Caco-2 (cell line): ENCODE results near the gene NOS1AP. TPM values are rescaled to one million over a fixed set of nuclear protein-coding genes. Genes with fewer than 3 reads are reported as not detected.

ENCODE experiments used
- BruUV-seq: library from RNA; stranded (reverse); fragments of 400-500 nt; replicated peaks from 2 replicates; lab custom pipeline; 2021; lab: Mats Ljungman, UMichigan
- CTCF ChIA-PET: fragments of 300-600 bp; sonication (Branson Sonifier 250); formaldehyde crosslinking; loops from one replicate; lab custom pipeline; 2022; ENCODE audit warnings: antibody characterized with exemption; lab: Charles Lee
- POLR2A ChIA-PET: fragments of 300-600 bp; sonication (Branson Sonifier 250); formaldehyde crosslinking; loops from one replicate; lab custom pipeline; 2022; ENCODE audit warnings: antibody characterized with exemption; lab: Charles Lee
- DNase-seq, 2 experiments: peaks; one replicate each; pipeline versions ENCODE4 v3.0.0 to v3.0.0-alpha.2; 2020 to 2022
- H3K27me3 ChIP-seq: replicated peaks from 2 replicates; pipeline ENCODE4 v1.6.0; 2011; ENCODE audit warnings: low read length; ENCODE audit not compliant: control insufficient read depth, insufficient read depth
- H3K36me3 ChIP-seq: 2 replicates; pipeline ENCODE4 v1.5.1; 2011; ENCODE audit warnings: low read length; ENCODE audit not compliant: control insufficient read depth, insufficient read depth
- H3K4me1 ChIP-seq: fragments of 250-450 bp; sonication (Bioruptor Pico); 2 replicates; pipeline ENCODE4 v1.5.1; 2020; ENCODE audit warnings: mild to moderate bottlenecking
- H3K4me3 ChIP-seq: 2 replicates; pipeline ENCODE4 v1.5.1; 2011; ENCODE audit warnings: low read depth, mild to moderate bottlenecking, control low read depth, low read length
- H3K9me3 ChIP-seq: fragments of 250-450 bp; sonication (Bioruptor Pico); 2 replicates; pipeline ENCODE4 v1.5.1; 2020; ENCODE audit warnings: mild to moderate bottlenecking, moderate library complexity
- H3K27ac Mint-ChIP-seq: one replicate; pipeline ENCODE4 v1.8.0; 2022; ENCODE audit warnings: mixed read lengths; ENCODE audit not compliant: unreplicated experiment
- H3K27me3 Mint-ChIP-seq: one replicate; pipeline ENCODE4 v1.8.0; 2022; ENCODE audit warnings: mixed read lengths; ENCODE audit not compliant: insufficient read depth, unreplicated experiment
- H3K36me3 Mint-ChIP-seq: one replicate; pipeline ENCODE4 v1.8.0; 2022; ENCODE audit warnings: mild to moderate bottlenecking, mixed read lengths; ENCODE audit not compliant: insufficient read depth, unreplicated experiment
- H3K4me1 Mint-ChIP-seq: one replicate; pipeline ENCODE4 v1.8.0; 2022; ENCODE audit warnings: low read depth, mixed read lengths; ENCODE audit not compliant: unreplicated experiment
- H3K4me3 Mint-ChIP-seq: one replicate; pipeline ENCODE4 v1.8.0; 2022; ENCODE audit warnings: mild to moderate bottlenecking, moderate library complexity, mixed read lengths; ENCODE audit not compliant: unreplicated experiment
- H3K9me3 Mint-ChIP-seq: one replicate; pipeline ENCODE4 v1.8.0; 2022; ENCODE audit warnings: mixed read lengths; ENCODE audit not compliant: unreplicated experiment
- intact Hi-C: fragments of 100-400 bp; cut with micrococcal nuclease; formaldehyde crosslinking; loops from one replicate; pipeline ENCODE4 v1.10.0; 2022; ENCODE audit not compliant: unreplicated experiment
- total RNA-seq: library from RNA; stranded (reverse); gene quantifications from 2 replicates; pipeline ENCODE4 v1.2.3, GENCODE V29; 2022
- TF ChIP-seq, protein P1 (sequence below), 2 experiments: fragments of 200-600 bp in 1 of 2; IDR thresholded peaks; 1 replicate in 1 of 2; 2 replicates in 1 of 2; pipeline versions ENCODE4 v1.5.1 to v1.8.0; 2011 to 2022; ENCODE audit warnings: antibody characterized with exemption in 1 of 2, control low read depth in 1 of 2, inconsistent platforms in 1 of 2, low read depth in 1 of 2, low read length in 1 of 2, mild to moderate bottlenecking in 1 of 2, moderate library complexity in 1 of 2; ENCODE audit not compliant: insufficient read depth in 1 of 2, severe bottlenecking in 1 of 2, unreplicated experiment in 1 of 2

The NOS1AP gene
- total RNA-seq, 1 experiment from 2014 or later: 5.5 TPM

DNA sequence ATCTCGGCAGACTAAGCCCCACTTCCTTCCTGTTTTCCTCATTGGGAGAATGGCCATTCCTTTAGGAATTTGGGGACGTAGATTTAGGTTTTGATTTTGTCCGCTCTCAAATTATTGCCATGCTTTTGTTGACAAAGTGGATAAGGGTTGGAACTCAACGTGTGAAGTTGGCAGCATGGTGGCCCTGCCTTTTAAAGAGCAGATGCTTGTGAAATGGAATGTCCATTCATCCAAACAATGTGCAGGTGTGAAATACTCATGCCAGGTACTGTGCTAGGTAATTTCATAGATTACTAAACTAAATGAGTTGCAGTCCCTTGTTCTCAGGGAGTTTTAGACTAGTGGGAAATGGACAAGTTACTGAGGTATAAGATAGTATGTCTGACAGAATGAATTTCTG is 232.2 kb downstream of the NOS1AP start:
- Mint-ChIP-seq H3K36me3 (no peaks in the 10 kb centered on the region), H3K9me3 (no peaks in the 10 kb centered on the region), H3K4me1 (no peaks in the 10 kb centered on the region), H3K27me3 (no peaks in the 10 kb centered on the region), H3K4me3 (no peak overlapping the region), H3K27ac (no peak overlapping the region)
- H3K4me3 ChIP-seq: no peak overlapping the region
- H3K36me3 ChIP-seq: no peaks in the 10 kb centered on the region
- ChIA-PET CTCF (no interaction called here), POLR2A (no interaction called here)
- no peaks in the 10 kb centered on the region for H3K27me3 ChIP-seq
- no peaks in the 10 kb centered on the region; the same call in 1 of the 2 replicates for H3K4me1 ChIP-seq
- no peak for DNase-seq
- TF ChIP-seq, protein P1, sequence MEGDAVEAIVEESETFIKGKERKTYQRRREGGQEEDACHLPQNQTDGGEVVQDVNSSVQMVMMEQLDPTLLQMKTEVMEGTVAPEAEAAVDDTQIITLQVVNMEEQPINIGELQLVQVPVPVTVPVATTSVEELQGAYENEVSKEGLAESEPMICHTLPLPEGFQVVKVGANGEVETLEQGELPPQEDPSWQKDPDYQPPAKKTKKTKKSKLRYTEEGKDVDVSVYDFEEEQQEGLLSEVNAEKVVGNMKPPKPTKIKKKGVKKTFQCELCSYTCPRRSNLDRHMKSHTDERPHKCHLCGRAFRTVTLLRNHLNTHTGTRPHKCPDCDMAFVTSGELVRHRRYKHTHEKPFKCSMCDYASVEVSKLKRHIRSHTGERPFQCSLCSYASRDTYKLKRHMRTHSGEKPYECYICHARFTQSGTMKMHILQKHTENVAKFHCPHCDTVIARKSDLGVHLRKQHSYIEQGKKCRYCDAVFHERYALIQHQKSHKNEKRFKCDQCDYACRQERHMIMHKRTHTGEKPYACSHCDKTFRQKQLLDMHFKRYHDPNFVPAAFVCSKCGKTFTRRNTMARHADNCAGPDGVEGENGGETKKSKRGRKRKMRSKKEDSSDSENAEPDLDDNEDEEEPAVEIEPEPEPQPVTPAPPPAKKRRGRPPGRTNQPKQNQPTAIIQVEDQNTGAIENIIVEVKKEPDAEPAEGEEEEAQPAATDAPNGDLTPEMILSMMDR (IDR thresholded peaks at IDR 0.05; ENCODE audit: insufficient read depth in 1 of 2, low read depth in 1 of 2, low read length in 1 of 2, severe bottlenecking in 1 of 2, unreplicated experiment in 1 of 2): no peak
- BruUV-seq: no TSS peak
- intact Hi-C loops: no loop called here
- H3K9me3 ChIP-seq: no peaks in the 10 kb centered on the region

DNA sequence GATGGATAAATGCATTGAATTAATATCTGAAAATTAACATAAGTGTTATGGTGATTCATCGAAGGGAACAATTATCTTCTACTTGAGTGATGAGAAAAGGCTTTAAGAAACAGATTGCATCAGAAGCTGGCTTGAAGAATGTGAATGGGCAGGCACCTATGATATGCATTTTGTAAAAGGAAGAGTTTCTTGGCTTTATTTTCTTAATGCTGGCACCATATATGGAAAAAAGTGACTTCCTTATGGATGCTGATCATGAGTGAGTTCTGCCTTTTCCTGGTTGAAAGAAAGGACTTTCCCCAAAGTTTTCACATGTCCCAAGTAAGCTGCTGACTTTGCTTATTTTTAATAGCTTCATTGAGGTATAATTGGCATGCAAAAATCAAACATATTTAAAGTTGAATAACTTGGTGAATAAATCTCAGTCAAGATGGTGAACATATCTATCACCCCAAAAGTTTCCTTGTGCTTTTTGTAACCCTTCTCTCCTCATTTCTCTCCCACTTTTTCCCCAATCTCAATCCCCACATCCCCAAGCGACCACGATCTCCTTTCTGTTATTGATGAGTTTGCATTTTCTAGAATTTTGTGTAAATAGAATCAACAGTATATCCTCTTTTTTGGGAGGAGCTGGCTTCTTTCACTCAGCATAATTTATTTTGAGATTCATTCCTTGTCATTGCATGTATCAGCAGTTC is 233.0 kb downstream of the NOS1AP start:
- no peak for DNase-seq
- CTCF ChIA-PET: no interaction called here
- no peak overlapping the region for H3K27ac Mint-ChIP-seq
- Histone ChIP-seq H3K9me3 (no peaks in the 10 kb centered on the region), H3K27me3 (no peaks in the 10 kb centered on the region), H3K4me3 (no peak overlapping the region), H3K4me1 (no peaks in the 10 kb centered on the region; the same call in 1 of the 2 replicates), H3K36me3 (no peaks in the 10 kb centered on the region)
- intact Hi-C loops: no loop called here
- TF ChIP-seq, protein P1 (IDR thresholded peaks at IDR 0.05; ENCODE audit: insufficient read depth in 1 of 2, low read depth in 1 of 2, low read length in 1 of 2, severe bottlenecking in 1 of 2, unreplicated experiment in 1 of 2): no peak
- no peaks in the 10 kb centered on the region for H3K9me3 Mint-ChIP-seq
- H3K4me1 Mint-ChIP-seq: no peaks in the 10 kb centered on the region
- no TSS peak for BruUV-seq
- no peaks in the 10 kb centered on the region for H3K36me3 Mint-ChIP-seq
- POLR2A ChIA-PET: no interaction called here
- H3K27me3 Mint-ChIP-seq: no peaks in the 10 kb centered on the region
- H3K4me3 Mint-ChIP-seq: no peak overlapping the region

DNA sequence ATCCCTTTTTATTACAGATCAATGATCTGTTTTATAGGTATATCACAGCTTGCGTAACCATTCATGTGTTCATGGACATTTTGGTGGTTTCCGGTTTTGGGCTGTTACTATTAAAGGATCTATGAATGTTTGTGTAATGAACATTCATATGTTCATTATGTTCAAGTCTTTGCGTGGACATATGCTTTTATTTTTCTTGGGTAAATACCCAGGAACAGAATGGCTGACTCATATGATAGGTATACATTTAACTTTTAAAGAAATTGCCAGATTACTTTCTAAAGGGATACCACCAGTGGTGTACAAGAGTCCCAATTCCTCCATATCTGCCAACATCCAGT is 233.5 kb downstream of the NOS1AP start:
- Mint-ChIP-seq H3K4me1 (no peaks in the 10 kb centered on the region), H3K27ac (no peak overlapping the region), H3K4me3 (no peak overlapping the region), H3K36me3 (no peaks in the 10 kb centered on the region), H3K27me3 (no peaks in the 10 kb centered on the region), H3K9me3 (no peaks in the 10 kb centered on the region)
- POLR2A ChIA-PET: no interaction called here
- CTCF ChIA-PET: no interaction called here
- BruUV-seq: no TSS peak
- no peaks in the 10 kb centered on the region for H3K27me3 ChIP-seq
- H3K4me1 ChIP-seq: no peaks in the 10 kb centered on the region; the same call in 1 of the 2 replicates
- H3K4me3 ChIP-seq: no peak overlapping the region
- H3K9me3 ChIP-seq: no peaks in the 10 kb centered on the region
- DNase-seq: no peak
- TF ChIP-seq, protein P1 (IDR thresholded peaks at IDR 0.05; ENCODE audit: insufficient read depth in 1 of 2, low read depth in 1 of 2, low read length in 1 of 2, severe bottlenecking in 1 of 2, unreplicated experiment in 1 of 2): no peak
- intact Hi-C loops: no loop called here
- no peaks in the 10 kb centered on the region for H3K36me3 ChIP-seq
